Fibroblast of skin of scalp (primary cell): ENCODE measurements around the gene DICER1. TPM values are rescaled to one million over a fixed set of nuclear protein-coding genes. Genes with fewer than 3 reads are reported as not detected.
A peak's percentile ranks its signal among the peaks of the same experiment; 100 is the strongest.
"Not testable (repeated sequence)": the region's sequence is repeated elsewhere in the genome, so short reads cannot be mapped to it uniquely, and the experiment has no call there.

Source experiments
- DNase-seq: peaks from one replicate; pipeline ENCODE4 v3.0.0-alpha.2; 2013
- polyA plus RNA-seq, 2 experiments: library from polyadenylated mRNA; unstranded; fragments of 120-200 nt; gene quantifications; one replicate each; pipeline ENCODE4 v1.2.1, GENCODE V29; 2013; ENCODE audit not compliant: insufficient read length in 2 of 2

Gene DICER1
- polyA plus RNA-seq (2013, experiment 1 of 2; ENCODE audit: insufficient read length): 22.9 TPM
- 24.6 TPM for polyA plus RNA-seq (2013, experiment 2 of 2; ENCODE audit: insufficient read length)

GRCh38 chr14:95157327-95158189 lies at the start of gene DICER1:
TSS of gene DICER1 (minus strand) at chr14:95157529. CDS start at chr14:95133458, 24,071 bp downstream.
- peak; percentile 94 for DNase-seq

- no peak for DNase-seq
Observed at GRCh38 chr14:95206534-95206933, 49.2 kb upstream of the DICER1 start.

GRCh38 chr14:95204705-95205104 lies 47.4 kb upstream of the DICER1 start:
- no peak for DNase-seq

- DNase-seq: not testable (repeated sequence)
Observed at GRCh38 chr14:95201745-95202144, 44.4 kb upstream of the DICER1 start.

GRCh38 chr14:95200404-95200803 lies 43.1 kb upstream of the DICER1 start:
- DNase-seq: no peak

GRCh38 chr14:95199298-95199983 lies 42.1 kb upstream of the DICER1 start:
- no peak for DNase-seq

GRCh38 chr14:95198320-95198719 lies 41.0 kb upstream of the DICER1 start:
- no peak for DNase-seq

GRCh38 chr14:95197551-95197950 lies 40.2 kb upstream of the DICER1 start:
- DNase-seq: no peak

GRCh38 chr14:95196826-95197545 lies 39.7 kb upstream of the DICER1 start:
- no peak for DNase-seq

- no peak for DNase-seq
Observed at GRCh38 chr14:95196268-95196667, 38.9 kb upstream of the DICER1 start.

- DNase-seq: no peak
Observed at GRCh38 chr14:95195031-95195430, 37.7 kb upstream of the DICER1 start.

- DNase-seq: no peak
Observed at GRCh38 chr14:95193081-95193480, 35.8 kb upstream of the DICER1 start.

GRCh38 chr14:95192311-95192710 lies 35.0 kb upstream of the DICER1 start:
- no peak for DNase-seq

GRCh38 chr14:95191445-95192199 lies 34.3 kb upstream of the DICER1 start:
- DNase-seq: no peak

GRCh38 chr14:95190857-95191256 lies 33.5 kb upstream of the DICER1 start:
- no peak for DNase-seq

- DNase-seq: peak; percentile 8
Observed at GRCh38 chr14:95190346-95190840, 33.1 kb upstream of the DICER1 start.

GRCh38 chr14:95189367-95190132 lies 32.2 kb upstream of the DICER1 start:
- DNase-seq: peak; percentile 66

GRCh38 chr14:95188380-95188779 lies 31.1 kb upstream of the DICER1 start:
- no peak for DNase-seq

- DNase-seq: no peak
Observed at GRCh38 chr14:95185767-95186392, 28.6 kb upstream of the DICER1 start.

GRCh38 chr14:95185033-95185766 lies 27.9 kb upstream of the DICER1 start:
- DNase-seq: peak; percentile 63
